ENCODE data around the gene STX10.

GRCh38 chr19:13098277-13099072, 51.7 kb downstream of the STX10 start:
- TF ChIP-seq POLR2A (IDR thresholded peaks at IDR 0.05) (no peak), EP300 (IDR thresholded peaks at IDR 0.05) (no peak), CTCF (IDR thresholded peaks at IDR 0.05) (no peak)
